Activated T-cell treated with anti-CD3 and anti-CD28 coated beads, Interleukin-2, amount 50 U/mL, for 72 hours (primary cell): Measurements from ENCODE around the gene IL11. TPM values are rescaled to one million over a fixed set of nuclear protein-coding genes. Genes with fewer than 3 reads are reported as not detected.
A peak's percentile ranks its signal among the peaks of the same experiment; 100 is the strongest.
"Not testable (repeated sequence)": the region's sequence is repeated elsewhere in the genome, so short reads cannot be mapped to it uniquely, and the experiment has no call there.

ENCODE experiments used
- ATAC-seq, 2 donors: fragments of 150-1000 bp; cut with Tn5 transposase; replicated peaks in 1 of 2; 2 replicates each; pipeline ENCODE4 v1.10.0; 2021; ENCODE audit warnings: moderate library complexity in 2 of 2, mild to moderate bottlenecking in 1 of 2
- DNase-seq, 2 donors: peaks; one replicate each; pipeline ENCODE4 v3.0.0; 2021 to 2022; ENCODE audit warnings: mixed read lengths in 1 of 2
- H3K27ac Mint-ChIP-seq: one replicate; pipeline ENCODE4 v1.8.0; 2022; ENCODE audit warnings: mild to moderate bottlenecking, moderate library complexity, mixed read lengths
- H3K27me3 Mint-ChIP-seq: one replicate; pipeline ENCODE4 v1.8.0; 2022; ENCODE audit warnings: low read depth, mixed read lengths
- H3K36me3 Mint-ChIP-seq, 2 donors: one replicate each; pipeline ENCODE4 v1.8.0; 2022; ENCODE audit warnings: mixed read lengths in 2 of 2, mild to moderate bottlenecking in 1 of 2; ENCODE audit not compliant: insufficient read depth in 2 of 2
- H3K4me1 Mint-ChIP-seq: one replicate; pipeline ENCODE4 v1.8.0; 2022; ENCODE audit warnings: low read depth, mixed read lengths
- H3K4me3 Mint-ChIP-seq, 2 donors: one replicate each; pipeline ENCODE4 v1.8.0; 2022; ENCODE audit warnings: mild to moderate bottlenecking in 2 of 2, mixed read lengths in 2 of 2, moderate library complexity in 2 of 2
- H3K9me3 Mint-ChIP-seq, 2 donors: one replicate each; pipeline ENCODE4 v1.8.0; 2022; ENCODE audit warnings: mixed read lengths in 2 of 2
- total RNA-seq, 2 donors: library from RNA; stranded (reverse); gene quantifications; one replicate each; pipeline ENCODE4 v1.2.3, GENCODE V29; 2022

IL11 gene
- total RNA-seq, 2 donors from 2014 or later: 4.0 to 5.4 TPM

GRCh38 chr19:55402509-55402908, 32.2 kb upstream of the IL11 start:
- H3K4me1 Mint-ChIP-seq: peaks cover 54% of the 10 kb centered on the region
- no peaks in the 10 kb centered on the region for H3K9me3 Mint-ChIP-seq
- peaks cover 19 to 25% of the 10 kb centered on the region in 2 donors for H3K36me3 Mint-ChIP-seq
- no peak overlapping the region for H3K27ac Mint-ChIP-seq
- H3K27me3 Mint-ChIP-seq: no peaks in the 10 kb centered on the region
- DNase-seq: no peak
- peak in 1 of 2 donors; percentile 1 for ATAC-seq
- no peak overlapping the region for H3K4me3 Mint-ChIP-seq

GRCh38 chr19:55401390-55401789, 31.1 kb upstream of the IL11 start:
- H3K36me3 Mint-ChIP-seq: peaks cover 15 to 20% of the 10 kb centered on the region in 2 donors
- peaks cover 51% of the 10 kb centered on the region for H3K4me1 Mint-ChIP-seq
- not testable (repeated sequence) for H3K9me3 Mint-ChIP-seq, ATAC-seq, DNase-seq, H3K27me3 Mint-ChIP-seq, H3K4me3 Mint-ChIP-seq, H3K27ac Mint-ChIP-seq

- Mint-ChIP-seq H3K4me1 (peaks cover 42% of the 10 kb centered on the region), H3K4me3 (no peak overlapping the region), H3K36me3 (peaks cover 7 to 11% of the 10 kb centered on the region in 2 donors), H3K9me3 (no peaks in the 10 kb centered on the region), H3K27ac (no peak overlapping the region), H3K27me3 (no peaks in the 10 kb centered on the region)
- ATAC-seq: peak in 1 of 2 donors; percentile 10
- no peak for DNase-seq
These were observed 30.2 kb upstream of the IL11 start for GRCh38 chr19:55400281-55401087.

GRCh38 chr19:55398200-55398925, 28.1 kb upstream of the IL11 start:
- H3K27ac Mint-ChIP-seq: peak overlapping the region; percentile 56
- H3K27me3 Mint-ChIP-seq: no peaks in the 10 kb centered on the region
- H3K36me3 Mint-ChIP-seq: peaks cover 7 to 9% of the 10 kb centered on the region in 2 donors
- DNase-seq: no peak
- peaks cover 37% of the 10 kb centered on the region for H3K4me1 Mint-ChIP-seq
- peak overlapping the region; percentile 46 to 69 for H3K4me3 Mint-ChIP-seq
- peak; percentile 39 to 61 for ATAC-seq
- H3K9me3 Mint-ChIP-seq: no peaks in the 10 kb centered on the region

- Mint-ChIP-seq H3K4me3 (no peak overlapping the region), H3K36me3 (peaks cover 7 to 16% of the 10 kb centered on the region in 2 donors), H3K27me3 (no peaks in the 10 kb centered on the region), H3K4me1 (peaks cover 30% of the 10 kb centered on the region), H3K9me3 (no peaks in the 10 kb centered on the region), H3K27ac (no peak overlapping the region)
- ATAC-seq (peak in 1 of 2 donors; percentile 6), DNase-seq (no peak)
These were observed 22.8 kb upstream of the IL11 start for GRCh38 chr19:55392820-55393761.

- no peak for ATAC-seq
- Mint-ChIP-seq H3K27ac (no peak overlapping the region), H3K9me3 (no peaks in the 10 kb centered on the region), H3K4me3 (no peak overlapping the region), H3K4me1 (peaks cover 36% of the 10 kb centered on the region), H3K27me3 (no peaks in the 10 kb centered on the region), H3K36me3 (peaks cover 8 to 20% of the 10 kb centered on the region in 2 donors)
- no peak for DNase-seq
These were observed 21.7 kb upstream of the IL11 start for GRCh38 chr19:55391702-55392615.

- Mint-ChIP-seq H3K36me3 (peaks cover 12 to 27% of the 10 kb centered on the region in 2 donors), H3K27me3 (no peaks in the 10 kb centered on the region), H3K4me1 (peaks cover 43% of the 10 kb centered on the region), H3K27ac (no peak overlapping the region), H3K4me3 (no peak overlapping the region), H3K9me3 (no peaks in the 10 kb centered on the region)
- ATAC-seq (peak in 1 of 2 donors; percentile 10), DNase-seq (no peak)
These were observed 21.0 kb upstream of the IL11 start for GRCh38 chr19:55391191-55391670.

GRCh38 chr19:55390461-55390880, 20.2 kb upstream of the IL11 start:
- no peak overlapping the region for H3K27ac Mint-ChIP-seq
- no peak overlapping the region for H3K4me3 Mint-ChIP-seq
- H3K9me3 Mint-ChIP-seq: no peaks in the 10 kb centered on the region
- DNase-seq: no peak
- peaks cover 15 to 32% of the 10 kb centered on the region in 2 donors for H3K36me3 Mint-ChIP-seq
- no peaks in the 10 kb centered on the region for H3K27me3 Mint-ChIP-seq
- ATAC-seq: no peak
- H3K4me1 Mint-ChIP-seq: peaks cover 46% of the 10 kb centered on the region

- H3K9me3 Mint-ChIP-seq: no peaks in the 10 kb centered on the region
- DNase-seq (no peak), ATAC-seq (no peak)
- peaks cover 50% of the 10 kb centered on the region for H3K4me1 Mint-ChIP-seq
- H3K36me3 Mint-ChIP-seq: peaks cover 15 to 32% of the 10 kb centered on the region in 2 donors
- H3K4me3 Mint-ChIP-seq: peak overlapping the region in 1 of 2 donors; percentile 55
- H3K27ac Mint-ChIP-seq: peak overlapping the region; percentile 92
- no peaks in the 10 kb centered on the region for H3K27me3 Mint-ChIP-seq
These were observed 19.4 kb upstream of the IL11 start for GRCh38 chr19:55389386-55390317.

- Mint-ChIP-seq H3K4me1 (peaks cover 57% of the 10 kb centered on the region), H3K27ac (peak overlapping the region; percentile 89), H3K36me3 (peaks cover 15 to 32% of the 10 kb centered on the region in 2 donors), H3K9me3 (no peaks in the 10 kb centered on the region), H3K27me3 (no peaks in the 10 kb centered on the region), H3K4me3 (peak overlapping the region; percentile 92 to 99)
- no peak for ATAC-seq
- no peak for DNase-seq
These were observed 17.7 kb upstream of the IL11 start for GRCh38 chr19:55387736-55388497.
